Activated naive CD4-positive, alpha-beta T cell treated with anti-CD3 and anti-CD28 coated beads, Interleukin-2, amount 10 ng/mL, durations not matched to agents 5 hours and 36 hours (primary cell): ENCODE results near the gene ABHD13. TPM values are rescaled to one million over a fixed set of nuclear protein-coding genes. Genes with fewer than 3 reads are reported as not detected.

Experiments used
- total RNA-seq, 2 experiments: library from RNA; stranded (reverse); gene quantifications; one replicate each; pipeline ENCODE4 v1.2.3, GENCODE V29; 2021

Gene ABHD13
- total RNA-seq: 10 to 100 TPM; 11.0 to 11.4 TPM

GRCh38 chr13:108218044-108218974 is at the start of gene ABHD13:
Gene ABHD13, plus strand, starts transcription at chr13:108218392. Its CDS starts 10,827 bp downstream, at chr13:108229219.

GRCh38 chr13:108215436-108215835 is 2.8 kb upstream of the ABHD13 start, which contains the start of gene LIG4:
Gene LIG4, minus strand, starts transcription at chr13:108215536. Its CDS starts 4,268 bp downstream, at chr13:108211268.

DNA sequence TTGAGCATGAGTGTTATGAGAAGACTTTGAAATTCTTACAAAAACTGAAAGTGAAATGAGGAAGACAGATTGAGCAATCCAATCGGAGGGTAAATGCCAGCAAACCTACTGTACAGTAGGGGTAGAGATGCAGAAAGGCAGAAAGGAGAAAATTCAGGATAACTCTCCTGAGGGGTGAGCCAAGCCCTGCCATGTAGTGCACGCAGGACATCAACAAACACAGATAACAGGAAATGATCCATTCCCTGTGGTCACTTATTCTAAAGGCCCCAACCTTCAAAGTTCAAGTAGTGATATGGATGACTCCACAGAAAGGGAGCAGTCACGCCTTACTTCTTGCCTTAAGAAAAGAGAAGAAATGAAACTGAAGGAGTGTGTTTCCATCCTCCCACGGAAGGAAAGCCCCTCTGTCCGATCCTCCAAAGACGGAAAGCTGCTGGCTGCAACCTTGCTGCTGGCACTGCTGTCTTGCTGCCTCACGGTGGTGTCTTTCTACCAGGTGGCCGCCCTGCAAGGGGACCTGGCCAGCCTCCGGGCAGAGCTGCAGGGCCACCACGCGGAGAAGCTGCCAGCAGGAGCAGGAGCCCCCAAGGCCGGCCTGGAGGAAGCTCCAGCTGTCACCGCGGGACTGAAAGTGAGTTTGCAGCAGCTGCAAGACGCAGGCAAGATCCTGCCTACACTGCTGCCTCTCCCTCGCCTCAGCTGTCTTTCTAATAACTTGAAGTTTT is 51.6 kb downstream of the ABHD13 start, which contains the start of gene TNFSF13B:
TNFSF13B (plus strand) TSS at position 118 of the 728 bp plus-strand sequence; CDS start at position 296, 178 bp downstream.

Other genes with a start within 250 kb of the ABHD13 start
- gene LIG4, start 2.9 kb upstream of the ABHD13 start, total RNA-seq: 10 to 100 TPM; 11.6 to 12.0 TPM
- 10 to 100 TPM; 16.6 to 17.3 TPM for gene TNFSF13B, start 51.3 kb downstream of the ABHD13 start, total RNA-seq